H1 (cell line): ENCODE results near the gene CCDC136. TPM values are rescaled to one million over a fixed set of nuclear protein-coding genes. Genes with fewer than 3 reads are reported as not detected.

Experiments
- CTCF ChIA-PET: fragments of 300-600 bp; sonication (Branson Sonifier 250); formaldehyde crosslinking; loops from one replicate; lab custom pipeline; 2021; ENCODE audit not compliant: partially characterized antibody; lab: Charles Lee
- POLR2A ChIA-PET: fragments of 300-600 bp; sonication (Branson Sonifier 250); formaldehyde crosslinking; loops from one replicate; lab custom pipeline; 2021; ENCODE audit warnings: inconsistent platforms; ENCODE audit not compliant: partially characterized antibody; lab: Charles Lee
- DNase-seq, 2 experiments: peaks; one replicate each; pipeline versions ENCODE4 v3.0.0 to v3.0.0-alpha.2; 2010 to 2022; ENCODE audit warnings: low spot score in 2 of 2, low read depth in 1 of 2, mixed read lengths in 1 of 2
- FAIRE-seq: peaks from 2 replicates; lab custom pipeline; 2011; peaks lifted over from hg19 to GRCh38; lab: Jason Lieb, UNC
- H2AFZ ChIP-seq: 2 replicates; pipeline ENCODE4 v1.8.1; 2012; ENCODE audit warnings: low read length, inconsistent platforms
- H2AK5ac ChIP-seq: 2 replicates; pipeline ENCODE4 v1.6.1; 2013; ENCODE audit warnings: low read depth, low read length
- H2BK120ac ChIP-seq: replicated peaks from 2 replicates; pipeline ENCODE3; 2013; ENCODE audit warnings: low read depth, low read length, inconsistent platforms
- H2BK12ac ChIP-seq: 2 replicates; pipeline ENCODE4 v1.6.1; 2013; ENCODE audit warnings: low read depth, low read length
- H2BK15ac ChIP-seq: 2 replicates; pipeline ENCODE4 v1.6.1; 2013; ENCODE audit warnings: low read length
- H2BK20ac ChIP-seq: 2 replicates; pipeline ENCODE4 v1.6.1; 2013; ENCODE audit warnings: low read length
- H2BK5ac ChIP-seq: 2 replicates; pipeline ENCODE4 v1.6.1; 2013; ENCODE audit warnings: low read depth, low read length
- H3K14ac ChIP-seq: 2 replicates; pipeline ENCODE4 v1.6.1; 2013; ENCODE audit warnings: inconsistent platforms; ENCODE audit not compliant: insufficient read length
- H3K18ac ChIP-seq: 2 replicates; pipeline ENCODE4 v1.6.1; 2013; ENCODE audit warnings: low read length; ENCODE audit errors: extremely low read depth
- H3K23ac ChIP-seq: 2 replicates; pipeline ENCODE4 v1.6.1; 2013; ENCODE audit warnings: inconsistent platforms; ENCODE audit not compliant: insufficient read length
- H3K23me2 ChIP-seq: 2 replicates; pipeline ENCODE4 v1.6.1; 2013; ENCODE audit warnings: low read depth, low read length
- H3K27ac ChIP-seq: 2 replicates; pipeline ENCODE4 v1.6.1; 2011; ENCODE audit warnings: low read depth, low read length, inconsistent platforms
- H3K27me3 ChIP-seq, 4 experiments: replicated peaks in 1 of 4; 1 replicate in 1 of 4; 2 replicates in 3 of 4; pipeline versions ENCODE4 v1.6.1 to v1.8.1; 2011 to 2013; ENCODE audit warnings: low read length in 3 of 4, mild to moderate bottlenecking in 3 of 4, inconsistent platforms in 2 of 4, mixed read lengths in 2 of 4, moderate library complexity in 1 of 4; ENCODE audit not compliant: control insufficient read depth in 3 of 4, insufficient read depth in 3 of 4; ENCODE audit errors: extremely low read depth in 1 of 4
- H3K36me3 ChIP-seq, 4 experiments: 2 replicates each; pipeline versions ENCODE4 v1.6.1 to v1.8.1; 2011 to 2013; ENCODE audit warnings: mild to moderate bottlenecking in 4 of 4, low read length in 3 of 4, moderate library complexity in 2 of 4, control low read depth in 1 of 4, inconsistent platforms in 1 of 4; ENCODE audit not compliant: insufficient read depth in 4 of 4, control insufficient read depth in 2 of 4
- H3K4ac ChIP-seq: replicated peaks from 2 replicates; pipeline ENCODE3; 2013; ENCODE audit warnings: low read length, low read depth, mixed read lengths, inconsistent platforms; ENCODE audit not compliant: insufficient read length
- H3K4me1 ChIP-seq, 4 experiments: replicated peaks in 1 of 4; 1 replicate in 1 of 4; 2 replicates in 3 of 4; pipeline versions ENCODE4 v1.6.1 to v1.8.1; 2011 to 2013; ENCODE audit warnings: low read length in 3 of 4, inconsistent platforms in 2 of 4, mixed read lengths in 1 of 4; ENCODE audit not compliant: insufficient read depth in 4 of 4, control insufficient read depth in 3 of 4
- H3K4me2 ChIP-seq, 2 experiments: 2 replicates each; pipeline versions ENCODE4 v1.6.1 to v1.8.1; 2011 to 2013; ENCODE audit warnings: low read depth in 2 of 2, low read length in 2 of 2, control low read depth in 1 of 2, inconsistent platforms in 1 of 2, mild to moderate bottlenecking in 1 of 2; ENCODE audit not compliant: insufficient read depth in 1 of 2
- H3K4me3 ChIP-seq, 4 experiments: fragments of 200-600, 300-600 bp in 1 of 4; sonication (generic), shearing (Covaris generic), sonication (Bioruptor Twin) in 1 of 4; 2 replicates each; pipeline versions ENCODE4 v1.5.1 to v1.8.1; 2011 to 2016; ENCODE audit warnings: low read length in 4 of 4, low read depth in 3 of 4, control low read depth in 2 of 4, inconsistent platforms in 2 of 4, mild to moderate bottlenecking in 2 of 4, mixed read lengths in 1 of 4, moderate library complexity in 1 of 4; ENCODE audit not compliant: insufficient read depth in 2 of 4; ENCODE audit errors: extremely low read depth in 1 of 4
- H3K56ac ChIP-seq: replicated peaks from 2 replicates; pipeline ENCODE3; 2013; ENCODE audit warnings: low read depth, mild to moderate bottlenecking, mixed read lengths, low read length, inconsistent platforms; ENCODE audit not compliant: insufficient read length
- H3K79me1 ChIP-seq: 2 replicates; pipeline ENCODE4 v1.6.1; 2013; ENCODE audit warnings: low read depth, low read length, control low read depth
- H3K79me2 ChIP-seq, 2 experiments: 2 replicates each; pipeline versions ENCODE4 v1.6.1 to v1.8.1; 2012 to 2013; ENCODE audit warnings: low read length in 2 of 2, mild to moderate bottlenecking in 2 of 2, inconsistent platforms in 1 of 2; ENCODE audit not compliant: insufficient read depth in 2 of 2, control insufficient read depth in 1 of 2
- H3K9ac ChIP-seq, 4 experiments: replicated peaks in 1 of 4; 1 replicate in 1 of 4; 2 replicates in 3 of 4; pipeline versions ENCODE4 v1.6.1 to v1.8.1; 2011 to 2013; ENCODE audit warnings: low read depth in 3 of 4, low read length in 3 of 4, control low read depth in 2 of 4, mild to moderate bottlenecking in 2 of 4, moderate library complexity in 2 of 4, inconsistent platforms in 1 of 4; ENCODE audit errors: extremely low read depth in 1 of 4
- H3K9me3 ChIP-seq, 2 experiments: 2 replicates each; pipeline versions ENCODE4 v1.6.1 to v1.8.1; 2012 to 2013; ENCODE audit warnings: mild to moderate bottlenecking in 2 of 2, moderate library complexity in 2 of 2, control low read depth in 1 of 2, inconsistent platforms in 1 of 2, low read depth in 1 of 2, low read length in 1 of 2, mixed read lengths in 1 of 2; ENCODE audit not compliant: insufficient read depth in 2 of 2
- H4K20me1 ChIP-seq, 2 experiments: replicated peaks in 1 of 2; 2 replicates each; pipeline versions ENCODE3 to v1.8.1; 2011 to 2013; ENCODE audit warnings: inconsistent platforms in 2 of 2, low read length in 2 of 2, mild to moderate bottlenecking in 1 of 2; ENCODE audit not compliant: insufficient read depth in 2 of 2, control insufficient read depth in 1 of 2
- H4K5ac ChIP-seq: 2 replicates; pipeline ENCODE4 v1.6.1; 2013; ENCODE audit warnings: low read length, low read depth, mixed read lengths, inconsistent platforms; ENCODE audit not compliant: insufficient read length
- H4K8ac ChIP-seq: 2 replicates; pipeline ENCODE4 v1.8.0; 2013; ENCODE audit warnings: mild to moderate bottlenecking, moderate library complexity, low read length, inconsistent platforms; ENCODE audit not compliant: insufficient read depth; ENCODE audit errors: extremely low read depth
- H4K91ac ChIP-seq: replicated peaks from 2 replicates; pipeline ENCODE3; 2013; ENCODE audit warnings: low read length, mixed read lengths, inconsistent platforms; ENCODE audit not compliant: insufficient read length
- EP300 ChIP-seq, 2 experiments: IDR thresholded peaks; 1 replicate in 1 of 2; 2 replicates in 1 of 2; pipeline ENCODE4 v1.6.1; 2011 to 2012; ENCODE audit warnings: low read depth in 2 of 2, low read length in 2 of 2, mild to moderate bottlenecking in 2 of 2, borderline replicate concordance in 1 of 2, inconsistent platforms in 1 of 2, moderate library complexity in 1 of 2
- EZH2 ChIP-seq: fragments of 200-600 bp; sonication (generic); IDR thresholded peaks from 2 replicates; pipeline ENCODE4 v1.7.1; 2012; ENCODE audit warnings: low read depth, mild to moderate bottlenecking, moderate library complexity, low read length, inconsistent platforms; ENCODE audit not compliant: severe bottlenecking
- FOSL1 ChIP-seq: IDR thresholded peaks from 2 replicates; pipeline ENCODE4 v1.6.1; 2011; ENCODE audit warnings: mild to moderate bottlenecking, low read depth, low read length, moderate library complexity; ENCODE audit not compliant: insufficient read depth
- HDAC2 ChIP-seq, 2 experiments: fragments of 300-600 bp in 1 of 2; sonication (generic) in 1 of 2; IDR thresholded peaks; 2 replicates each; pipeline ENCODE4 v1.6.1; 2011 to 2012; ENCODE audit warnings: low read depth in 2 of 2, low read length in 2 of 2, mild to moderate bottlenecking in 2 of 2, moderate library complexity in 2 of 2, borderline replicate concordance in 1 of 2, inconsistent platforms in 1 of 2
- JUN ChIP-seq: IDR thresholded peaks from 2 replicates; pipeline ENCODE4 v1.6.1; 2011; ENCODE audit warnings: low read depth, mild to moderate bottlenecking, improper control_type of control experiment, low read length
- KDM5A ChIP-seq: fragments of 200-600 bp; IDR thresholded peaks from 2 replicates; pipeline ENCODE4 v1.7.1; 2012; ENCODE audit warnings: mild to moderate bottlenecking, low read length, inconsistent platforms, mixed read lengths
- NRF1 ChIP-seq: IDR thresholded peaks from 2 replicates; pipeline ENCODE4 v1.6.1; 2011; ENCODE audit warnings: mild to moderate bottlenecking, low read depth, low read length, improper control_type of control experiment
- POLR2A ChIP-seq, 2 experiments: IDR thresholded peaks; 1 replicate in 1 of 2; 2 replicates in 1 of 2; pipeline ENCODE4 v1.6.1; 2011; ENCODE audit warnings: low read depth in 2 of 2, low read length in 2 of 2, mild to moderate bottlenecking in 2 of 2; ENCODE audit errors: control extremely low read depth in 1 of 2
- SAP30 ChIP-seq: fragments of 300-600 bp; sonication (generic); IDR thresholded peaks from 2 replicates; pipeline ENCODE4 v1.7.1; 2012; ENCODE audit warnings: low read length, moderate library complexity, mild to moderate bottlenecking, inconsistent platforms; ENCODE audit not compliant: insufficient read depth, insufficient replicate concordance
- SRF ChIP-seq: IDR thresholded peaks from 2 replicates; pipeline ENCODE4 v1.6.1; 2011; ENCODE audit warnings: mild to moderate bottlenecking, low read depth, low read length, moderate library complexity
- YY1 ChIP-seq: IDR thresholded peaks from 2 replicates; pipeline ENCODE4 v1.6.1; 2011; ENCODE audit warnings: low read depth, mild to moderate bottlenecking, low read length
- WGBS, 2 experiments: shearing (Covaris generic) in 1 of 2; methylation state at CpG; one replicate each; pipeline versions ENCODE4 v1.1.6 to v1.1.7; 2013 to 2015; ENCODE audit warnings: low lambda C conversion rate in 2 of 2, mixed read lengths in 2 of 2, inconsistent platforms in 1 of 2, low coverage in 1 of 2, missing lambda C conversion rate in 1 of 2; ENCODE audit not compliant: insufficient replicate concordance in 2 of 2, insufficient coverage in 1 of 2, insufficient read length in 1 of 2; ENCODE audit errors: extremely low coverage in 1 of 2, missing lambda C conversion rate in 1 of 2; 5-methylcytosine and 5-hydroxymethylcytosine counted together
- polyA plus RNA-seq, 7 experiments: library from polyadenylated mRNA; depleted of rRNA in 3 of 7; stranded (reverse) in 5 of 7; unstranded in 2 of 7; fragments of >200 nt in 5 of 7; fragments of 200-250 nt in 2 of 7; gene quantifications; 1 replicate in 5 of 7; 2 replicates in 1 of 7; 4 replicates in 1 of 7; pipeline versions ENCODE4 v1.2.1 to v1.2.3, GENCODE V29; 2011 to 2013; ENCODE audit warnings: missing spikeins in 2 of 7, mixed read lengths in 2 of 7
- total RNA-seq: library from RNA; stranded (reverse); fragmentation: NEBNext Ultra II Directional; extraction: Animal tissue kit (Norgen Biotek cat#: 25700); gene quantifications from 2 replicates; pipeline ENCODE4 v1.2.1, GENCODE V29; 2021

Gene CCDC136
- total and polyA plus RNA-seq, 2 of the 8 experiments (the other 6 are each of a cell fraction or from before 2014, with no cell fraction given): 35.6 to 47.7 TPM

- no peak overlapping the region for H2BK12ac ChIP-seq
- H3K14ac ChIP-seq: no peak overlapping the region
- no peaks in the 10 kb centered on the region for H3K23me2 ChIP-seq
- H4K91ac ChIP-seq: no peak overlapping the region
- no peaks in the 10 kb centered on the region for H3K9me3 ChIP-seq
- H4K8ac ChIP-seq: no peak overlapping the region
- H3K36me3 ChIP-seq: no peaks in the 10 kb centered on the region
- no peak overlapping the region for H2AFZ ChIP-seq
- H2BK20ac ChIP-seq: no peak overlapping the region
- no peak overlapping the region for H2BK15ac ChIP-seq
- no peak overlapping the region for H3K18ac ChIP-seq
- H3K79me1 ChIP-seq: no peaks in the 10 kb centered on the region
- peaks cover 0 to 2% of the 10 kb centered on the region in 2 experiments for H4K20me1 ChIP-seq
- DNase-seq: no peak
- no peak overlapping the region for H3K4ac ChIP-seq
- no peaks in the 10 kb centered on the region for H3K79me2 ChIP-seq
- 94% methylated on average over 14 of the region's 14 CpGs; no CpG with 5 or more reads in 1 of the 2 experiments for WGBS, 2 experiments
- peaks cover 0 to 3% (median 1%) of the 10 kb centered on the region in 4 experiments; a peak in 5 of 7 replicates for H3K4me1 ChIP-seq
- no peak overlapping the region for H3K4me2 ChIP-seq
- no peak overlapping the region for H2BK120ac ChIP-seq
- H2AK5ac ChIP-seq: no peak overlapping the region
- ChIA-PET POLR2A (interaction anchor here (0.6 to 1.0 kb wide), 3 partner anchors 14 to 171 kb away, joined by 3 to 4 read pairs (median 3); no protein-coding TSS in a partner anchor), CTCF (interaction anchor here (1.0 to 11.5 kb wide), 6 partner anchors 13 to 69 kb away, joined by 3 to 148 read pairs (median 7); partner anchors contain the start of gene ATP6V1F)
- no peaks in the 10 kb centered on the region for H3K27me3 ChIP-seq
- H3K23ac ChIP-seq: no peak overlapping the region
- no peak overlapping the region for H4K5ac ChIP-seq
- H3K27ac ChIP-seq: no peak overlapping the region
- H3K4me3 ChIP-seq: no peak overlapping the region
- H3K56ac ChIP-seq: no peak overlapping the region
- FAIRE-seq: no peak
- TF ChIP-seq SRF (no peak), JUN (no peak), KDM5A (no peak), POLR2A (IDR thresholded peaks at IDR 0.05; ENCODE audit: control extremely low read depth in 1 of 2, low read depth in 2 of 2, low read length in 2 of 2) (no peak), YY1 (no peak), NRF1 (no peak), HDAC2 (IDR thresholded peaks at IDR 0.05; ENCODE audit: borderline replicate concordance in 1 of 2, low read depth in 2 of 2, low read length in 2 of 2) (no peak), SAP30 (no peak), FOSL1 (no peak), EP300 (IDR thresholded peaks at IDR 0.05; ENCODE audit: borderline replicate concordance in 1 of 2, low read depth in 2 of 2, low read length in 2 of 2) (no peak), EZH2 (no peak)
- H2BK5ac ChIP-seq: no peak overlapping the region
- no peak overlapping the region for H3K9ac ChIP-seq
Observed at GRCh38 chr7:128846781-128847444, 55.1 kb downstream of the CCDC136 start.
